Hepatic stellate cell (primary cell): Measurements from ENCODE around the gene ULK4.
"Not testable (repeated sequence)": the region's sequence is repeated elsewhere in the genome, so short reads cannot be mapped to it uniquely, and the experiment has no call there.

Experiments used
- DNase-seq: peaks from one replicate; pipeline ENCODE4 v3.0.0; 2011; ENCODE audit warnings: low spot score

Gene ULK4

DNA sequence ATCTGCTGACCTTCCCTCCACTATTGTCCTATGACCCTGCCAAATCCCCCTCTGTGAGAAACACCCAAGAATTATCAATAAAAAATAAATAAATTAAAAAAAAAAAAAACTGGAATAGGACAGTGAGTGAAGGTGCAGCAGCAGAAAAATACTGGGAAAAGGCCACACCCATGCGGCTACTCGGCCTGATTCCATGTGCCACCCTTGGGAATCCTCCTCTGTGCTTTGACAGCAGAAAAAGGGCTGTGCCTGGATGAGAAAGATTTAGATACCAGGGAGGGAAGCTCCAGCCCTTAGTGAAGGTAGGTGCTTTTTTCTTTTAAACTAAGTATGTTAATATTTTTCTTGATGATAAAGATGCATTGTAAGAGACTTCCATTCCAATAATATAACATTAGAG lies 654.8 kb downstream of the ULK4 start:
- no peak for DNase-seq

DNA sequence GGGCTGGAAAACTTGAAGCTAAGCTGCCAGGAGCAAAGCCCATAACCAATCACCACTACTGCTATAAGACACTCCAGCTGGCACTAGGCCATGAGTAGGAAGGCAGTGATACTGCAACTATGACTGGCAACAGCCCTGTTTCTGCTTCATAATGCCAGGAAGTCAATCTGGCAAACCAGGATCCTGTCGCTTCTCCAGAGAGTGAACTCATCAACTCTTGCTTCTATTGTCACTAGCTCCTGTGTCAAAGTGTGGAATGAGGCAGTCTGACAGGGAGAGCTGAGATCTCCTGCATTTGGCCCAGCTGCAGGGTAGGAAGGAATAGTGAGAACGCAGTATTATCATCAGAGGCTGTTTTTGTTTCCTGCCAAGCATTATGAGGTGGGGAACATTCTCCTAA lies 657.3 kb downstream of the ULK4 start:
- no peak for DNase-seq

DNA sequence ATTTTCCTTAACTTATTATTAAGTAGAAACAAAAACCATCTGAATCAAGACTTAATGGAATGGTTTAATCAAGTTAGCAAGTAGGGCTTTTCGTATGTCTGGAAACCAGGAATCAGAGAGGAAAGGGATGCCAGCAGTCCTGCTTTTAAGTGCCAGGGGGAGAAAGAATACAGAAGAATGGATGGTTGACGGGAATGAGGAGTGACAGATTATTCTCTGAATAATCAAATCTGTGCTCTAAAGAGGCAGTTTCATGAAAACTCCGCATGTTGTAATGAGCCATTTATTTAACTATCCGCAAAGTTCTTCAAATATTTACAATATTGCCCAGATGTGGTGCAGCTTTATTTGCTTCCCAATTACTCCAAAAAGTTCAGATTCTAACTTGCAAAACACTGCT lies 659.6 kb downstream of the ULK4 start:
- no peak for DNase-seq

DNA sequence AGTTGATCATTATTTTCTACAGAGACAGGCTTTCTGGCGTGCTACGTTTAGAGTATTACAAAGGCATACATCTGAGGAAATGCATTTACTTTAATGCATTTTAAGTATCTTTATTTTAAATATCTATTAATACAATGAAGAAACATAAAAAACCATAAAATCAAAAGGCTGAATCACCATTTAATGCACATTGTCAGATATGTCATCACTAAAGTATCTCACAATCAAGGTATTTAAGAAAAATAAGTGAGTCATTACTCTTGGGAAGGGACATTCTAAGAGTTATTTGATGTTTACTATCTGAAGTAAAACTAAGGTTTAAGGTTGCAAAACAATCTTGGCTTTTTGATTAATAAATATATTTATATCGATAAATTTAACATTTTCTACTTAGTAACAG lies 660.4 kb downstream of the ULK4 start:
- no peak for DNase-seq

- no peak for DNase-seq
Measured at GRCh38 chr3:41299036-41299435, 662.9 kb downstream of the ULK4 start.

DNA sequence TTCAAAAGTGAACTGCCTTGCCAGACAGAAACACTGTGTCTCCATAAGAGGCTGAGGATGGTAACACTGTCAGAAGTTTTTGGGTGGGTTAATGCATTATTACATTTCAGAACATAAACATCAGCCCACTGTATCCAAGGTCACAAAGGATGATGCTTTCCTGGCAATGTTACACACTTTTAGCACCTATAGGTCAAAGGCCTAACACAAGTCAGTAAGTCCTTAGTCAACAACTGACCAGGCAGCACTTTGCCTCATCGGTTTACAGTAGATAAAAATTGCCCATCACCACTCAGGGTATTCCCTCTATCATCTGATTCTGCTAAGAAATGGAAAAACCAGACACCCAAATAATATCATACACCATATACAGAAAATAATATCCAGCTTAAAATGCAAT lies 664.2 kb downstream of the ULK4 start:
- DNase-seq: no peak

DNA sequence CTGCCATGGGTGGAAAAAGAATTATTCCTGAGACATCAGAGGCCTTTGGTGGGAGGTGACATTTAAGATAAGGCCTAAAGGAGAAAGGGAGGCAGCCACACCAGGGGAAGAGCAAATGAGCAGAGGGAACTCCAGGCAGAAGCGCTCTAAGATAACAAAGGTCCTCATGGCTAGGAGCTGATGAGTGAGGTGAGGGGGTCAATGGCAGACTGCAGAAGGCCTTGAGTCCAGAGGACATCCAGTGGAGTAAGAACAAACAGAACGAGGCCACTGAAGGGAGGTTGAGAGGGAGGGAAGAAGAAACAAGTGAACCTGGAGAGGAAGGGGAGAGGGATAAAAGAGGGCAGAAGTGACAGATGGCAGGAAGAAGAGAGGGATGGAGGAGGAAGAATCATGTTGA lies 665.3 kb downstream of the ULK4 start:
- no peak for DNase-seq

- no peak for DNase-seq
Measured at GRCh38 chr3:41295740-41296139, 666.2 kb downstream of the ULK4 start.

DNA sequence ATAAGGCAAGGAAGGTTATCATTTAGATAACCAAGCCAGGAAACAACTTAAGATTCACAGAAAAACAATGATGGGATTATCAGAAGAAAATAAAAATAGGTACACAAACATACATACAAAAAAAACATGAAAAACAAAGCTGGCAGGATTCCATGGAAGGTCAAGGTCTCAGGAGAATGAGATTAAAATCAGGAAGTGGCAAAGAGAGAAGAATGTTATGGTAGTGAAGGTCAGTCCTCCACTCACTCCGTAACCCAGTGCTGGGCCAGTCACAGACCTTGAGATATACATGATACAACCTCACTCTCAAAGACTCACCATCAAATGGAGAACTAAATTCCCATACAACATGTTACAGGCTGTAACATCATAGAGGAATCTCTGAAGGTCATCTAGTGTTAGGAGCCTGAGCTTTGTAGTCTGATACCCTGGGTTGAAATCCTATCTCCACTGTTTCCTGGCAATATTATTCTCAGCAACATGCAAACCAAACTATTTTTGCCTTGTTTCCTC lies 668.7 kb downstream of the ULK4 start:
- no peak for DNase-seq

GRCh38 chr3:41290736-41291135 lies 671.2 kb downstream of the ULK4 start:
- DNase-seq: no peak

GRCh38 chr3:41290306-41290705 lies 671.6 kb downstream of the ULK4 start:
- DNase-seq: no peak

- DNase-seq: no peak
Measured at GRCh38 chr3:41288785-41289184, 673.1 kb downstream of the ULK4 start.

DNA sequence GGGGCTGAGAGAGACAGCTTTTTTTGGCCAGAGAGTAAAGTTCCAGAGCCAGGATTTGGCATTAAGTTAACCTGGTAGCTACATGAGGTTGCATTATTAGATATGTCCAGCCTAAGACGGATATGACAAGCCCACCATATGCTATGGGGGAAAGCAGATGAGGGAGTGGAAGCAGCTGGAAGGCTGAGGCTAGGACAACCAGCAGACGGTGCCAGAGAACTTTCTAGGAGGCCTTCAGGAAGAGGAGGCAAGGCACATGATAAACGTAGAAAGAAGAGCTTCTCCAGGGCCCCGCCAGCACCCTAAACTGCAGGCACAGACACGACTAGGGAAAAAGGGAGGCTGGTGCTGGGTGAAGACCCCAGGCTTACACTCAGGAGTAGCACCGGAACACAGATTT lies 675.6 kb downstream of the ULK4 start:
- no peak for DNase-seq

DNA sequence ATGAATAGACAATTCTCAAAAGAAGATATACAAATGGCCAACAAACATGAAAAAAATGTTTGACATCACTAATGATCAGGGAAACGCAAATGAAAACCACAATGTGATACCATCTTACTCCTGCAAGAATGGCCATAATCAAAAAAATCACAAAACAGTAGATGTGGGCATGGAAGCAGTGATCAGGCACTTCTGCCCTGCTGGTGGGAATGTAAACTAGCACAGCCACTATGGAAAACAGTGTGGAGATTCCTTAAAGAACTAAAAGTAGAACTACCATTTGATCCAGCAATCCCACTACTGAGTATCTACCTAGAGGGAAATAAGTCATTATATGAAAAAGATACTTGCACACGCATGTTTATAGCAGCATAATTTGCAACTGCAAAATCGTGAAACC lies 677.0 kb downstream of the ULK4 start:
- DNase-seq: not testable (repeated sequence)

DNA sequence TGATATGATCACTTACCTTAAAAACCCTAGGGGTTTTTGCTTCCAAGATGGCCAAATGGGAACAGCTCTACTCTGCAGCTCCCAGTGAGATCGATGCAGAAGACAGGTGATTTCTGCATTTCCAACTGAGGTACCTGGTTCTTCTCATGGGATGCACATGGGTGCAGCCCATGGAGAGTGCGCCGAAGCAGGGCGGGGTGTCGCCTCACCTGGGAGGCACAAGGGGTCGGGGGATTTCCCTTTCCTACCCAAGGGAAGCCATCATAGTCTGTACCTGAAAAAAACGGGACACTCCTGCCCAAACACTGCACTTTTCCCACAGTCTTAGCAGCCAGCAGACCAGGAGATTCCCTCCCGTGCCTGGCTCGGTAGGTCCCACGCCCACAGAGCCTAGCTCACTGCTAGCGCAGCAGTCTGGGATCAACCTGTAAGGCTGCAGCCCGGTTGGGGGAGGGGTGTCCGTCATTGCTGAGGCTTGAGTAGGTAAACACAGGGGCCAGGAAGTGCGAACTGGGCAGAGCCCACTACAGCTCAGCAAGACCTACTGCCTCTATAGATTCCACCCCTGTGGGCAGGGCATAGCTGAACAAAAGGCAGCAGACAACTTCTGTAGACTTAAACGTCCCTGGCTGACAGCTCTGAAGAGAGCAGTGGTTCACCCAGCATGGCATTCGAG lies 684.0 kb downstream of the ULK4 start:
- DNase-seq: no peak

GRCh38 chr3:41276191-41276590 lies 685.7 kb downstream of the ULK4 start:
- no peak for DNase-seq

GRCh38 chr3:41274944-41275668 lies 686.8 kb downstream of the ULK4 start:
- DNase-seq: peak; percentile 89

- DNase-seq: no peak
Measured at GRCh38 chr3:41272667-41273066, 689.2 kb downstream of the ULK4 start.

- peak; percentile 84 for DNase-seq
Measured at GRCh38 chr3:41267975-41268640, 693.8 kb downstream of the ULK4 start.

DNA sequence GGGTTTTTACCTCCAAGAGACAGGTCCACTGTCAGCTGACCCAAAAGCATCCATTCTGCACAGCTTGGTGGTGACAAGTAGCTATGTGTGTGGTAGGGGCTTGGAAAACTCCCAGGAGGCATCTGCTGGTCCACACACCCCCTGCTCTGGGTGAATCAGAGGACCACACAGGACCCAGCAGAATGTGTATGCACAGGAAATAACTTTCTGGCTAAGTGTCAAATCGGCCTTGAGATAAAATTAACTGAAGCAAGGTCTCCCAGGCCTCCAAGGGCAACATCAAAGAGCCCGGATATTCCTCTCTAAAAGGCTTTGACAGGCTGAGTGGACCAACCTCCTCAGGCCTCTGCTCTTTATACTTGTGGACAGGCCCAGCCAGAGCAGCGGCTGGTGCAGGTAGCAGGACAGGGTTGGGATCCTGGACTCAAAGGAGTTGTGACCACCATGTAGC lies 696.1 kb downstream of the ULK4 start:
- peak; percentile 57 for DNase-seq

GRCh38 chr3:41265011-41265545 lies 696.8 kb downstream of the ULK4 start:
- DNase-seq: peak; percentile 23

- no peak for DNase-seq
Measured at GRCh38 chr3:41260063-41260450, 701.8 kb downstream of the ULK4 start.
